NCI-H1694 treated with DMSO at 0.1 percent for 48 hours (cell line): ENCODE results near the gene SH3RF1.
"Not testable (repeated sequence)": the region's sequence is repeated elsewhere in the genome, so short reads cannot be mapped to it uniquely, and the experiment has no call there.

Experiments
- DNase-seq: peaks from one replicate; lab custom pipeline; 2025; lab: John Stamatoyannopoulos, UW

The SH3RF1 gene

DNA sequence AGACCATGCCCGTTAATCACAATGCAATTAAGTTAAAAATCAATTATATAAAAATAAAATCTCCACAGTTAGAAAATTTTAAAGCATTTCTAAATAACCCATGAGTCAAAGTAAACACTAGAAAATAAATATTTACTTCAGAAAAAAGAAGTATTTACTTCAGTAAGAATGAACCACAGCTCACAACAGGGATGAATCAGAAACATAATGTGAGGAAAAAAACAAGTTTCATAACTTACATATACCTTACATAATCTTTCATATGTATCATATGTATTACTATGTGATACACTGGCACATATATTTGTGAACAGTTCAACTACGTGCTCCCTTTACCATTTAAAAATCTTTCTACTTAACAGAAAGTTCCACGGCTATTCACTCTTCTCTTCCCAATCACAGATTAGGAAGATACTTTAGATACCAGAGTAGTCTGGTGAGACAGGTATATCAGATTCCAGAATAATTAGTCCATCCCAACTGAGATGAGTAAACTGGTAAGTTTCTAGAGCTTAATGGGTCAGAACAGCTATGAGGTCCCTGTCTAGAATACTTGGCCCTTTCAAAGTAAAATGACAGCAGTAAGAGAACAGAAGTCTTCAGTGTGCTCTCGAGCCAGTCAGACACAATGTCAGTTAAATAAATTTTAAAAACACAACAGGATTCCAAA is 70.3 kb downstream of the SH3RF1 start:
- no peak for DNase-seq

DNA sequence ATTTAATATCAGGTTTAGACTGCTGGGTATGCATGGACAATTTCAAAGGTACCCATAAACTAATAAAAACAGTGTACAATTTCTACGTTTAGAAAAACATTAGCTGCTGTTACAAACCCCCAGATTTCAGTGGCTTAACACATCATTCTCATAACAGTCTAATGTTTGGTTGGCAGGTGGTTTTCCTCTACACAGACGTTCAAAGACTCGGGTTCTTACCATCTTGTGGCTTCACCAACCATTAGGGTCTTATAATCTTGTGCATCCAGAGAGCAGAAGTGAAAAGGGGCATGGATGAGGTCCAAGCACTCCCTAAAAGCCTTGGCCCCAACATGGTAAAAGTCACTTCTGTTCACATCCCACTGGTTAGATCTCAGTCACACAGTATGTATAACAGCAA is 71.6 kb downstream of the SH3RF1 start:
- DNase-seq, result no peak

DNA sequence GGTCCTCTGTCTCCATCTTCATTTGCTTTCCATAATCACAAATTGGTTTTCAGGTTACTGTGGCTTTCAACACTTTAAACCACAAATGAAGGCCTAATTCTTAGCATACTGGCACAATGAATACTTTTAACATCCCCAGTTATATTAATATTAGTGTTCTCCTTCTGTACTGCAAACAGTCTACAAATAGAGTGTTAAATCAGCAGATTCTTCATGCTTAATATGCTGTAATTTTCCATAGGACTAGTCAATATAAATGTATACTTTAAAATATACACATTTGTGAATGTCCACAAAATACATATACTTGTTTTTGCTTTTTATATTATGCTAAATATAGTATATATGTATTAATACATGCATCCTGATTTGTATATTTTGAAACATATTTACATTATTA is 72.6 kb downstream of the SH3RF1 start:
- no peak for DNase-seq

DNA sequence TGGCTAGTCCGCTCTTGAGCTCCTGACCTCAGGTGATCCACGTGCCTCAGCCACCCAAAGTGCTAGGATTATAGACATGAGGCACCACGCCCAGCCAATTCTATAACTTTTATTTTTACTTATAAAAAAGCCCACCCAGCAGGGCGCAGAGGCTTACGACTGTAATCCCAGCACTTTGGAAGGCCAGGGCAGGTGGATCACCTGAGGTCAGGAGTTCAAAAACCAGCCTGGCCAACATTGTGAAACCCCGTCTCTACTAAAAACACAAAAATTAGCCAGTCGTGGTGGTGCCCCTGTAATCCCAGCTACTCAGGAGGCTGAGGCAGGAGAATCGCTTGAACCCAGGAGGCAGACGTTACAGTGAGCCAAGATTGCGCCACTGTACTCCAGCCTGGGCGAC is 73.5 kb downstream of the SH3RF1 start:
- DNase-seq, result not testable (repeated sequence)

DNA sequence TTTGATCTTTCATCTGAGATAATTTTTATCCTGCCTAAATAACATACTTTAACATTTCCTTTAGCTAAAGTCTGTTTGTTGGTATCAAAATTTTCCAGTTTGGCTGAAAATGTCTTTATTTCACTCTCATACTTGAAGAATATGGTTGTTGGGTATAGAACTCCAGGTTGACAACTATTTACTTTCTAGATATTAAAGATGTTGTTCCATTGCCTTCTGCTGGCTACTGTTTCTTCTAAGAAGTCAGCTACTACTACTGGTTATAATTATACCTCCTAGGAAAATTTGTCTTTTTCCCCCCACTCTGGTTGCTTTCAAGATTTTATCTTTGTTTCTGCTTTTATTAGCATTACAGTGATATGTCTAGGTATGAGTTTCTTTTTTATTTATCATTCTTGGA is 75.7 kb downstream of the SH3RF1 start:
- DNase-seq, result no peak

DNA sequence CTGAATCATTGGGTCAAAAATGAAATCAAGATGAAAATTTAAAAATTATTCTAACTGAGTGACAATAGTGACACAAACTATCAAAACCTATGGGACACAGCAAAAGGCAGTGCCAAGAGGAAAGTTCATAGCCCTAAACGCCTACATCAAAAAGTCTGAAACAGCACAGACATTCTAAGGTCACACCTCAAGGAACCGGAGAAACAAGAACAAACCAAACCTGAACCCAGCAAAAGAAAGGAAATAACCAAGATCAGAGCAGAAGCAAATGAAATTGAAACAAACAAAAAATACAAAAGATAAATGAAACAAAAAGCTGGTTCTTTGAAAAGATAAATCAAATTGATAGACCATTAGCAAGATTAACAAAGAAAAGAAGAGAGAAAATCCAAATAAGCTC is 80.8 kb downstream of the SH3RF1 start:
- not testable (repeated sequence) for DNase-seq

DNA sequence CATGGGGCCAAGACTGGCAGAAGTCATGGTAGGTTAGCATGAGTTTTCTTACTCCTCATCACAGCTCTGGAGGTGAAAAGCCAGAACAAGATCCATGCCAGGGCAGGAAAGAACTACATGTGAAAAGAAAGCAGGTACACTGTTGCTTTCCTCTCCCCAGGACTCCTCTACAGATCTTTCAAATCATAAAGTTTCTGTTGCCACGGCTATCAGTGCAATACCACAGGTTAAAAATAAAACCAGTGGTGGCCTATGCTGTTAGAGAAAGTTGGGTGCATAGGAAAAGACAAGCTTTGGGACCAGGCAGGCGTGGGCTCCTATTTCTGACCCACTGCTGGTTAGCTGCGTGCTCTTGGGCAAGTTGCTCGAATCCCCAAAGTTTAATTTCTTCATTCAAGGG is 81.4 kb downstream of the SH3RF1 start:
- no peak for DNase-seq

DNA sequence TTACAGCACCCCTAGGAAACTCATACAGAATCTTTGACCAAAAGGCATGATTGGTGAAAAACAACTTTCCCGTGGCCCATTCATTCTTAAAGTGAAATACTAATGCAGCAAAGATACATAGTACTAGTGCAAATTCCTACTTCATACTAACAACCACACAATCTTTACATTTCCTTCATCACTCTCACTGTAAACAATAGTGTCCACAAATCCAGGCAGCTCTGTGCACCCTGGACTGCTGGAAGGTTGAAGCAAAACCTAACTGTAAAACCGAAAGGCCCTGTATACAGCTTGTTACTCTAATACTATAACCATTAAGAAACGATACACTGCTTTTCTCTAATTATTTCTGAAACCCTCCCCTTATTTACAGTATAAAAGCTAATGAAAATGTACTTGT is 82.6 kb downstream of the SH3RF1 start:
- no peak for DNase-seq

DNA sequence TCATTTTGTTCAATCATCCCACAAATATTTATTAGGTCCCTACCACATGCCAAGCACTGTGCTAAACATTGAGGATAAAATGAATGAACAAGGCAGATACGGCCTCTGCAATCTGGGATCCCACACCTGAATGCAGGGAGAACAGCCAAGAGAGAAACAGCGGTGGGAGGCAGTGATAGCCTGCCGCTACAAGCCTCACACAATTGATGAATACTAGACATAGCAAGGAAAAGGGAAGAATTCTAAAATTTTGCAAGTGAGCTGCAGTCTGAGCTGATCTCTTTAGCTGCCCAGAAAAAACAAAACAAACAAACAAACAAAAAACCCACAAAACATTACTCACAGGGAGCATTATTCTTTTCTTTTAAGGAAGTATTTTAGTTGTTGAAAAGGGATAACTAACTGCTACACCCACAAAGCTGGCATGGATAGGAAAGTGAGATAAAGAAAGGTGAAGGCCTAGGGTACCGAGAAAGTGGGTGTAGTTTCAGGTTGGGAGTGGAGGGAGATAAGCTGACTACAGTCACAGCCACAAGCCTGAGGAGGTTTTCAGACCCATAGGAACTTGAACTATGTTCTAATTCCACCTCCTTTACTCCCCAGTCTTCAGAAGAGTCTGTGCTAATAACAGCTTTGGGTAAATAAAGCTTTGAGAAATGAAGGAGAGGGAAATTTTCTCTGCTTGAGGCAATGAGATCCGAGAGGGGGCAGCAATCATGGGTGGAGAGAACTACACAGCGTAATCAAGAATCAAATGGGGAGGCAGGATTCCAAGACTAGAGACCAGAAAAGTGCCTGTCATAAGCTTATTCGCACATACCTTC is 85.4 kb downstream of the SH3RF1 start:
- no peak for DNase-seq

DNA sequence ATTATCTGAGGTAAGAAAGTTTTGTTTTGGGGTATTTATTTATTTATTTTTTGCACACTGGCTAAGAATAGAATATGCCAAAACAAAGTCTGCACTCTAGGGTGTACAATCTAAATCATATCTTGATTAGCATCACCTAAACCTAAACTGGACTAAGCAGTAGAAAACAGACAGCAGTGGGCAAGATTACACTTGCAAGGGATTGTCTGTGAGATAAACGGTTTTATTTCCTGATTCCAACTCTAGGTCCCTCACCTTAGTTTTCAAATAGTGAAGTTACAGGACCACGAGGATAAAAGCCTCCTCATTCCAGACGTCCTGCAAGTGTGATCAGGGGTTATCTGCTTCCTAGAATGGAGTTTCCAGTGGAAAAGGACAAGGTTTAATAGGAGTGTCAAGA is 86.1 kb downstream of the SH3RF1 start:
- no peak for DNase-seq

DNA sequence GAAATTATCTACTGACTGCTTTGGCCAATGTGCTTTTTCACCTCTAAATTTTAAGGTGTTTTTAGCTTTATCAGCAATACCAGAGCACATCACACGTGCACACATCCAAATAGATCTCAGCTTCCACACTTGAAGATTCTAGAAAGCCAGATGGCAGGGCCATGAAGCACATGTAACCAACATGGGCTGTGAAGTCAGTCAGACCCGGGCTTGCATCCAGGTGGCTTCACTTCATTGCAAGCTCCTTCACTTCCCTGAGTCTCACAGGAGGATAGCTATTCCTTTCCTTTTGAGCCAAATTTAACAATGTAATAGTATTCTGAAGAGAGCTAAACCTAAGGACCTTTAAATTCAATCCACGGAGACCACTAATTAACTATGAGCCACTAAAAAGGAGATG is 86.5 kb downstream of the SH3RF1 start:
- no peak for DNase-seq

DNA sequence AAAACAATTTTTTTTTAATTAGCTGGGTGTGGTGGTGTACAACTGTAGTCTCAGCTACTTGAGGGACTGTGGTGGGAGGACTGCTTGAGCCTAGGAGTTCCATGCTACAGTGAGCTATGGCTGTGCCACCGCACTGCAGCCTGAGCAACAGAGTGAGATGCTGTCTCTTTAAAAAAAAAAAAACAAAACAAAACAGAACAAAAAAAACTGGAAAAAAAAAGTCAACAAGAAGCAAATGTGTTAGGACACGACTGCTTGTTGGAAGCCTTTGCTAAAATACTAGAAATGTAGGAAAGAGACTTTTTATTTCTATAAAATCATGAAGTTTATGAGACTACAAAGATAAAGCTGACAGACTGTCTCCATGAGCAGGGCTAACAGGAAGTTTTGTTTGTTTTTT is 87.2 kb downstream of the SH3RF1 start:
- DNase-seq, result no peak

DNA sequence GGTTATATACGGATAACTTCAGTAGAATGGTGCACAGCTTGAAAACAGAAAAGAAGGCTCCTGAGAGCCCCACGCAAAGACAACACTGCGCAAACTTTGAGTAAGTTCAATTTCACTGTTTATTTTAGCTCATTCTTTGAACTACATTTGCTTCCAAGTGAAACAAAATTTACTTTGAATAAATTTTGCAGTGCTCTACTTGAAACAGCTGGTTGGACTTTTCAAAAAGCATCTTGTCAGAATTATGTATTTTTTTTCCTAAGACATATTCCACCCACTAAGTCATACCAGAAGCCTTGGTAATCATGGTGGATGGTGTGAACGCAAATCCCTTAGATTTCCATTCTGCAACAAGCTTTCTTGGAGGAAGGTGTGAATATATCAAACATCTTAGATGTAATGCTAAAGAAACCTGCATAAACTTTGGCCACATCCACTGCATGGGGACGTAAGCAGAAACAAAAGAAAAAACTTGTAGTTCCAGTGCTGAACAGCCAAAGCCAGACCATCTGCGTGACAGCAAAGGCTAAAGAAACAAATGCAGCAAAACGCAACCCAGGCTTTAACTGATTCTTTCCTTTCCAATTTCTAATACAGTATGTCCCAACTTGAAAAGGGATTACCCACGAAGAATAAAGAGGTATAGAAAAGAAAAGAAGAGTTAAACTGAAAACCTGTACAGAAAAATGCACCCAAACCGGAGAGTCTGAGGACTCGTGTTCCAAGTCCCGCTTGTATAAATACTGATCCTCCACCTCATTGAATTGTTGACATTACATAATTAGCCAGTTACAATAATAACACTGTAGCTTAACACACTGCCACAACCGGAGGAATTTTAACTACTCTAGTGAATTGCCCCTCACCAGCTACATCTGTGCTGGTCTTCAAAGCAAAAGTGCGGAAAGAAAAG is 90.9 kb downstream of the SH3RF1 start:
- no peak for DNase-seq

DNA sequence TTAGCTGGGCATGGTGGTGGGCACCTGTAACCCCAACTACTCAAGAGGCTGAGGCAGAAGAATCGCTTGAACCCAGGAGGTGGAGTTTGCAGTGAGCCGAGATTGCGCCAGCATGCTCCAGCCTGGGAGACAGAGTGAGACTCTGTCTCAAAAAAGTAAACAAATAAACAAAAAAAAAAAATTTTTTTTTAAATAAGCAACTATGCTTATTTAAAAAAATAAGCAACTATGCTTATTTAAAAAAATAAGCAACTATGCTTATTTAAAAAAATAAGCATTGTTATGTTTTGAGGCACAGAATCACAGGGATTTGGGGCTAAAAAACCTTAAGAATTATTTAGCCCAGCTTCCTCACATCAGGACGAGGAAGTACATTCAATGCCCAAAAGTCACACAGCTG is 92.7 kb downstream of the SH3RF1 start:
- DNase-seq, result not testable (repeated sequence)

DNA sequence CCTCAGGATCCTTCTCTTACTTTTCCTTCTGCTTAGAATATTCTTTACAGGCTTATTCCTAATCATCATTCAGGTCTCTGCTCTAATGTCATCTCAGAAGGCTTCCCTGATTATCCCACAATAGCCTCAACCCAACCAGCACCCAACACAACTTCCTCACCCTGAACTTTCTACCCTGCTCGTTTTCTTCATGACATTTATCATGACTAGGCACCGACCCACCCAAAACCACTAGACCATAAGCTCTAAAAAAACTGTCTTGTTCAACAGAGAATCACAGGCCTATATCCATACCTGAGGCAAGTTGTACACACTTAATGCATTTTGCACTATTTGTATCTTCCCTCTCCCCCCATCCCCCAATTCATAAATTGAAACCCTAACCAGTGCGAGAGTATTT is 95.3 kb downstream of the SH3RF1 start:
- DNase-seq, result no peak

DNA sequence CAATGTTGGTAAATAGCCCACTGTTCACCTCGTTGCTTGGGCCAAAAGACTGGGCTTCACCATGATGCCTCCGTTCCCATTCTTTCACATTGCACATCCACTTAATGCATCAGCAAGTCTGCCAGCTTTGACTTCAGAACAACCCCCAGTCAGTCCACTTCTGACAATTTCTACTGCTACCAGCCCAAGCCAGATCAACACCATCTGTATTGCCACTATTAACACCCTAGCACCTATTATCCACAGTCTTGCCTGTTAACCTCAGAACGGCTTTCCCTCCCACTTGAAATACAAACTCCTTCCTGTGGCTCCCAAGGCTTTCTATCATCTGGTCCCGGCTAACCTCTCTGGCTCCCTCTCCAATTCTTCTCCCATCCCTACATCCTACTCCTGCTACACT is 95.7 kb downstream of the SH3RF1 start:
- DNase-seq, result no peak

DNA sequence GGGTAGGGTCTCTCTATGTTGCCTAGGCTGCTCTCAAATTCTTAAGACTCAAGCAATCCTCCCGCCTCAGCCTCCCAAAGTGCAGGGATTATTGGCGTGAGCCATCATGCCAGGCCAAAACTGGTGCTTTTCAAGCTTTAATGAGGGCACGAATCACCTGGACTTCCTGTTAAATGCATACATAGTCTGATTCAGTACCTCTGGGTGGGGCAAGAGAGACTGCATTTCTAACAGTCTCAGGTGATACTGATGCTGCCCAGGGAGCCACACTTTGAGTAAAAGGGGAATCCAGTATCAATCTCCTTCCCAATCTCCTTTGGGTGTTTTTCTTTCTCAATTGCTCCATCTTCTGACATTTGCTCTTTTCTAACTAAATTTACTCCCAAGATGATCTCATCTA is 96.5 kb downstream of the SH3RF1 start:
- no peak for DNase-seq

DNA sequence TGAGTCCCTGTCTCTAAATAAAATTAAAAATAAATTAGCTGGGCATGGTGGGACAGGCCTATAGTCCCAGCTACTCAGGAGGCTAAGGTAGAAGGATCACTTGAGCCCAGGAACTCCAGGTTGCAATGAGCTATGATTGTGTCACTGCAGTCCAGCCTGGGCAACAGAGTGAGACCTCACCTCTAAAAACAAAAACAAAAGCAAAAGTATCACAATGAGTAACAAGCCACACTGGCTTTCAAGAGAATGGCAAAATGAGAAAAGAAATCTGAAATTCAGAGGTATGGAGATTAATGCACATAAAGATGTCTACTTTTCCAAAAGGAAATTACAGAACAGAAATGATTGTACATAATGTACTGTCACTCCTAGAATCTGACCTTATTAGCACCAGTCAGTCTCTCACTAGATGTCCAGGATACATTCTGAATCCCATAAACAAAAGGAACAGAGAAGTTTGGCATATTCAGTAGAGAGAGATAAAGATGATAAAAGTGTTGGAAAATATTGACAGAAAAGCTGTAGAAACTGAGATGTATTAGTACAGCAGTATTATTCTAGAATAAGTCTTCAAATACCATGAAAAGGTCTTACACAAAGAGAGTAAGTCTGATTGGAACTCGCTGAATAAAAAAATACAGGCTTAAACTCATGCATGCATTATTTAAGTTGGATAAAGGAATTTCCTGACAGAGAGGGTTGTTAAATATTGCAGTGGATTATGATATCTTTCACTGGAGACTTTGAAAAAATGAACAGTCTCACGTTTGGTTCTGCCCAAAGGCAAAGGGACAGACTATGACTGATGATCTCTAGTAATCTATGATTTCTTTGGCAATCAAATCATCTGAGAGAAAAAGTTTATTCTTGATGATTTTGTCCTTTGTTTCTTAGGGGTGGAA is 102.5 kb downstream of the SH3RF1 start:
- no peak for DNase-seq

DNA sequence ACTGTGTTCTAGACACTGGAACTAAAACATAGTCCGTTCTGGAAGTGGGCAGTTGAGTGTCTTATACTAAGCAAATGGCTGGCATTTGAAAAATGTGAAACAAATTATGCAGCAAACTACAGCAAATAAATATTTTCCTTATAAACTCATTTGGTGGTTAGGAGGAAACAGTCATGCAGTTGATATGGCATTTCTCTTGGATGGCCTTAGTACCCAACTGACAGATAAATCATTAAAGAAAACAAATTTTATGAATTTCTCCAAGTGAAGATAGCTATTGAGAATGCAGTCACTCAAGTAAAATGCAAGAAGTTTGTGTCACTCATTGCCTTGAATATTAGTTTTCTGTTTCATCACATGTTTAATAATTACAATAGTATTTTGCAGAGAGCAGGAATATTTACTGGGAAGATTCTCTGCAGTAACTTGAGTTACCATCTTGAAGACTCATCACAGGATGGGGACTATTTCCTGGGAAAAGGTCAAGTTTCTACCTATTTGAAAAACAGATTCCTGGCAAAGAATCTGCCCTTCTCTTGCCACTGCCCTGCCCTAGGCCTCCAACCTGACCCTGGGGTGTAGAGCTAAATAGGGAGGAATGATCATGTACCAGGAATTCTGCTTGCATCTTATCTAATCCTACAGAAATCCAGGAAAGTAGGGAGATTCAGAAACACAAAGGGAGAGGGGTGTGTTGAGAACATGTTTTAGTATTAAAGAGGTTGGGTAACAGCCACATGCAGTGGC is 105.9 kb downstream of the SH3RF1 start:
- DNase-seq, result no peak

DNA sequence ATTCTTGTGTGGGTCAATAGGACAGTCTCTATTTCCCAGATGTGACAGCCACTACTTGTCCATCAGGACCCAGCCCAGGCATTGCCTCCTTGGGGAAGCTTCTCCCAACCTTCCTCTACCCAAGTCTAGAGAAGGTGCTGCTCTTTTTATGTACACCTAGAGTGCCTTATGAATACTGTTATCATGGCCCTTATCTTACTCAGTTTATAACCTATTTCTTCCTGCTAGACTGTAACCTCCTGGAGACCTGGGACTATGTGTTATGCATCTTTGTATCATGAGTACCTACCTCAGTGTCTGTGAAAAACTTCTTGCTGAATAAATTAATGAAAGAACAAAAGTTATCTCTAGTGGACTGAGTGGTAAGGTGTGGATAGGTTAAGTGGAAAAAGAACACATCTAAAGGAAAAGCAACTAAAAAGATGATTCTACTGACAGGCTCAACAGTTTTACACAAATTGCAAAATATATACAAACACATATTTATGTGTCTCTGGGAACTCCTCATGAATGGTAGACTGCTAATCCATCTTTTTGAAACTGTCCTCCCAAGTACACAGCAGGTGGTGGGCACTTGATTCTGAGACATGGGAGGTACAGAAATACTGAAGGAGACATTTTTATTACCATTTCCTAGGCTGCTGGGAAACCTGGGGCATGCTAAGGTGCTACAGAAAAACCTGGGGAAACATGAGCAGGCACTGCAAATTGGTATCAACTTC is 106.6 kb downstream of the SH3RF1 start:
- DNase-seq, result no peak
